NCI-H510A (cell line): Measurements from ENCODE around the gene CD200R1L.

Experiments used
- DNase-seq: peaks from one replicate; lab custom pipeline; 2025; lab: John Stamatoyannopoulos, UW

Gene CD200R1L

DNA sequence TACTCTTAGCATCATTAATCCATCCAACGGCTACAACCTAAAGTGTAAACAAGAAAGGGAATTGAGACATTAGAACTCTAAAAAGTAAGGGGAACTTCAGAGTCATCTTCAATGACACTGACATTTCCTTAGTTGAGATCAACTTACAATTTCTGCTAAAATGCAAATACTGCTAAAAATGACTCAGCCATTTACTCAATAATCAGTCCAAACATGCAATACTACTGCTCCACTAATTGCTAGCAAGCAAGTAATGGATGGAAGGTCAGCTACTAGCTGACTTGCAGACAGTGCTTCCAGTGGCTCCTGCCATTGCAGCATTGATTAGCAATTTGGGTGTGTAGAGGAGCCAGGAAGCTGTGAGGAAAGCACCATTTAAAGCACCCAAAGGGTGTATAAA, 28.4 kb downstream of the CD200R1L start:
- DNase-seq = no peak

DNA sequence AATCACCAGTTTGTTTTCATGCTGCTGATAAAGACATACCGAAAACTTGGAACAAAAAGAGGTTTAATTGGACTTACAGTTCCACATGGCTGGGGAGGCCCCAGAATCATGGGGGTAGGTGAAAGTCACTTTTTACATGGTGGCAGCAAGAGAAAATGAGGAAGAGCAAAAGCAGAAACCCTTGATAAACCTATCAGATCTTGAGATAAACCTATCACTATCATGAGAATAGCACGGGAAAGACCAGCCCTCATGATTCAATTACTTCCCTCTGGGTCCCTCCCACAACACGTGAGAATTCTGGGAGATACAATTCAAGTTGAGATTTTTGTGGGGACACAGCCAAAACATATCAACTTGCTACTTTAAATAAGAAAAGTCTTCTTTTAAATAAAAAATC, 28.9 kb downstream of the CD200R1L start:
- no peak for DNase-seq

- DNase-seq = no peak
Measured at GRCh38 chr3:112817271-112817670, 29.4 kb downstream of the CD200R1L start.

DNA sequence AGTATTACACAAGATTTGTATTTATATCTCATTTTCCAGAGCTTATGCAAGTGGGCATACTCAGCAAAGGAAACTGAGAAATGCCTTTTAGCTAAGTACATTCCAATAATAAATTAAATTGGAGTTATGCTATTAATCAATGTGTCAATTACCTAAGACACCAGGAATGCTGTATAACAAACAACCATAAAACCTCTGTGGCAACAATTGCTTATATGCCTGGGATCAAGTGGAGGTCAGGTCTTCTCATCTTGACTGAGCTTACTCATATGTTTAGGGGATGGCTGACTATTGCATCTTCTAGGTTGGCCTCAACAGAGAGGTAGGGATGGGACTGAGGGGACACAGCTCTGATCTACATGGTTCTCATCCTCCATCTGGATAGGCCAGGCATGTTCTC, 30.7 kb downstream of the CD200R1L start:
- DNase-seq = no peak

GRCh38 chr3:112814266-112814665, 32.4 kb downstream of the CD200R1L start:
- no peak for DNase-seq

- DNase-seq = no peak
Measured at GRCh38 chr3:112813723-112814171, 32.9 kb downstream of the CD200R1L start.

DNA sequence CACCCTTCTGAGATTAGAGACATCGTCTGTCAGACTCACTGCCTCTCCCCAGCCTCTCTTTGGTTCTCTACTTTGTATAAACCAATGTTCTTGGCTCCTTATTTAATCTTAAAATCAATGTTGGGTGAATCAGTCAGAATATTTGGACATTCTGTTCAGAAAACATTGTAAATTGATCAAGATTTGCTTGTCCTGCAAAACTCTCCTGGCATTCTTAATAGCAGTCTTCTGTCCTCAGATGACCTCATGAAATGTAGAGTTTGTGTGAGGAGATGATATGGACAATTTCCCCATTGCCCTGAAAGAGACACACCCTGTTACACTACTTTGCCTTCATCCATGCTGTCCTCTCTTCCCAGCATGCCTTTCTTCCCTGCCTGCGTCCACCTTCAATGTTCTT, 33.6 kb downstream of the CD200R1L start:
- DNase-seq = no peak

DNA sequence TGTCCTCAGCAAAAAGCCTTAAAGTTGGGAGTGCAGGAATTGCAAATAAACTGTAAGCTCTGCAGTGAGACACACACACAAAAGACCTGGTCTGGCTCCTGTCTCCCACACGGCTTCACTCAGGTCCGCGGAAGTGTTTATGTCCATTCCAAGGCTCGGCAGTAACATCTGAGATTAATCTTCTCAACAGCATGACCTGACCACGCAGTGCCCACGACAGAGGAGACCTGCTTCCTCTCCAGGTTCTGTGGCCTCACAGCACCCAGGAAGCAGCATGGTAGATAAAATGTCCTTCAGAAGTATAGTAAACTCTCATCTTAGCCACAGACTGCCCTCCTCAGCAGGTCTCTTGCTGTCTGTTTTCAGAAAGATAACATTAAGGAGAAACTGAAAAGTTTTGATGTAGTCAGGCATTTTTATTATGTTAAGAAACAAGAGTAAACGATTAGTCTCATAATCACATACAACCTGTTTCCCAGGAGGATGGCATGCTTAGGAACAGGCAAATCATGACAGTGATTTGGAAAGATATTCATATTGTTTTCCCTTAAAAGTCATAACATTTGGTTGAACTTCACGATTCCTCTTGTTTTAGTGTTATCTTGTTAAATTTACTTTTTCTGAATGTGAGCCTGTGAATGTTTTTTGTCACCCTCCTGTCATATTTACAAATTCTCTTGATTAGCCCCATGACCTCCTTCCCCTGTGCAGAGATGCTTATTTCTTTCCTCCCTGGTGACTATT, 34.6 kb downstream of the CD200R1L start:
- DNase-seq = no peak

DNA sequence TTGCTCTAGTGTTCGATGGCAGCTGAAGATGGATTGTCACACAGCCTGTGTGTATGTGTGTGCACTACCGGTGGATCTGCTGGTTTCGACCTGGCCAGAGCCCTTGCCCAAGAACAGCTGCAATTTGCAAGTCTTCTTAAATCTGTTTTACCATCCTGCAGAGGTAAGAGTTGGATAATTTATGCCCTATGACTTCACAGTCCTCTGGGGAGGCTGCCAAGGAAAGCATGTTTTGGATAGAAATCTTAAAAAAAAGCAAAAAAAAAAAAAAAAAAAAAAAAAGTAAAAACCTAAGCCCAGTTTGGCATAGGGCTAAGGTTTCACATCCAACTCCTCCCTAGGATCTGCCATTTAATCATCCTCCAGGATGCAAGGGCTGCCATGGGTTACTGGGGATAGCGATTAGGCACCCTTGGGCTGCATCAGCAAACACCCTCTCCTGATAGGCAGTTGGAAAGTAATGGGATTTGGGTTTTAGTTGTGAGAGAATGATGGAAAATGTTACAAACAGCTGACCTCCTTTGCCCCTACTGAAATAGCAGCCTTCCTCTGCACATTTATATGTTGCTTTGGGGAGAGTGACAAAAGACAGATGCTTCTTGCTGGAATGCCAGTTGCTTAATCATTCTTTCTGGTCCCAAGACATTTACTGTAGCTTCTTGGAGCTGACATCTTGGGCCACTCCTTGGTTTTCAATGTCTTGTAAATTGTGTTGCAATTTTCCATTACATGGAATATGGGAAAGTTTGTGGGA, 35.4 kb downstream of the CD200R1L start:
- no peak for DNase-seq

- no peak for DNase-seq
Measured at GRCh38 chr3:112810561-112810960, 36.1 kb downstream of the CD200R1L start.

GRCh38 chr3:112808136-112808535, 38.5 kb downstream of the CD200R1L start:
- DNase-seq = no peak

DNA sequence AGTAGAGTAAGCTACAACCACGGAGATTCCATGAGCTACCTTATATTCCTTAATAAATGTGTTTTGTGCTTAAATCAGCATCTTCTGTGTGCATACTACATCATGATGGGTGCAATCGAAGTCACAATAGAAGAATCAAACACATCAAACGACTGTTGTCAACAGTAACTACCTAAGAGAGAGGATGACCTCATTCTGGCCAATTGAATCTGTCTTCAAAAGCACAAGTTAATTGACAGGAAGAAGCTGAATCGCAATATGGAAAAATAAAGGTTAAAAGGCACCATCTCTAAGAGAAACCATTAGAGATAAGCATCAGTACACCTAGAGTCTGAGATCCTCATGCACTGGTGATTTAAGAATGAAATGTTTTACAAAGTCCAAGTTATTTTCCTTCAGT, 39.0 kb downstream of the CD200R1L start:
- no peak for DNase-seq

GRCh38 chr3:112806903-112807302, 39.8 kb downstream of the CD200R1L start:
- DNase-seq = no peak

DNA sequence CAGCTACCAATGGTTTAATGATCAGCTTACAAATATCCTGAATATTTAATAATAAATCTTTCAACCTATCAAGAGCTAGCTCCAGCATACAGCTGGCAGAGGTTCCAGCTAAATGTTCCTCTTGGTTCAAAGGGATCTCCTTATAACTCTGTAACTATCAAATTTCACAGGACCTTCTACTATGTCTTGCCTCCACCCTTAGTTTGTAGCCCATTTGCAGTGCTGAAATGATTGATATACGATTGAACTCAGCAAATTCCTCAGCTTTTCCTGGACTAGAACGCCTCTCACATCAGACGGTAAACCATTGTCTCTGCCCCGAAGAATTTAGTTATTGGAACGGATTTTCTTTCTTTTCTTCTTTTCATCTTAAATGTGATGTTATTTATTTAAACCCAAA, 41.5 kb downstream of the CD200R1L start:
- DNase-seq = no peak

DNA sequence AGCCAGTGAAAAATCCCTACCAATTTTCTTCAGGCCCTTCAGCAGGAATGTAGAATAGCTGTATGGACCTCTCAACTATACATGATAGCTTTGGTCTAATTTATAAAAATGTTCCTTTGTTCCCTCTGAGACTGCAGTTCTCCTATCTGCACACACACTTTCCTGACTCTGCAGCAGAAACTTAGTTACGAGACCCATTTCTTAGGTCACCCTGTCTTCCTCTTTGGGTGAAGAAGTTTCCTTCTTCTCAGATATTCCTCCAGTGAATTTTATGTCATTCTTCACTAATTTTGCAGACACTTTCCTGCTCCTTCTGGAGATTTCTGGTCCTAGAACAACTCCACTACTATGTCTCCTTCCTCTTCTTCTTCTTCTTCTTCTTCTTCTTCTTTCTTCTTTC, 42.6 kb downstream of the CD200R1L start:
- DNase-seq = no peak

GRCh38 chr3:112803467-112803866, 43.2 kb downstream of the CD200R1L start:
- no peak for DNase-seq

DNA sequence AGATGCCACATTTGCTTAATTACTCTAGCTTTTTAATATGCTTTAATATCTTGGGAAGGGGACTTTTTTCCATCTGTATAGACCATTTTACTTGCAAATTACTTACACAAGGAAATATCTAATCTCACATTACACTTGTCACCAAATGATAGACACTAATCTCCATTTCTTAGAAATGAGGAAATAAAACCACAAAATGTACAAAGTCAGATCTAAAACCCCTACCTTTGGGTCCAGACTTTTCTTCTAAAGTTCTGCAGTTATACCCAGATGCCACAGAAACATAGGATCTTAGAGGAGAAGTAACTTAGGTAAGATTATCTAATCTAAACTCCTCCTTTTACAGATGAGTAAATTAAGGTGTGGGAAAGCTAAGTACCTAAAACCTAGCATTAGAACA, 44.3 kb downstream of the CD200R1L start:
- DNase-seq = no peak

DNA sequence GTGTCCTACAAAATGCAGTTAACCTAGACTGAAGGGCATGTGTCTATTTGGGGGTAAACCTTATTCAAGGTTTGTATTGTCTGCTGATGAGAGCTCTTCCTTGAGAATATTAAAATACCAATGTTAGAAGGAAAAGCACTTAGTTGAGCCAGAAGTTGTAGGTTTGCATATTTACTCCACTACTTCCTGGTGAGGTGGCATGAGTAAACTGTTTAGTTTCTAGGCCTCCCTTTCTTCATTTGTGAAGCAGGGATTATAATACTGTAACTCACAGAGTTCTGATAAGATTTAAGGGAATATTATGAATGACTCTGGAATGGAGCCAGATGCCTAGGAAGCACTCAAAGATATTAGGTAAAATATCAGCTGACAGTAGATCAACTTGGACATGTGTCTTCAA, 46.7 kb downstream of the CD200R1L start:
- DNase-seq = no peak

GRCh38 chr3:112794622-112795172, 52.0 kb downstream of the CD200R1L start:
- no peak for DNase-seq

GRCh38 chr3:112793326-112794081, 53.2 kb downstream of the CD200R1L start:
- DNase-seq = no peak

GRCh38 chr3:112791736-112792135, 54.9 kb downstream of the CD200R1L start:
- no peak for DNase-seq

DNA sequence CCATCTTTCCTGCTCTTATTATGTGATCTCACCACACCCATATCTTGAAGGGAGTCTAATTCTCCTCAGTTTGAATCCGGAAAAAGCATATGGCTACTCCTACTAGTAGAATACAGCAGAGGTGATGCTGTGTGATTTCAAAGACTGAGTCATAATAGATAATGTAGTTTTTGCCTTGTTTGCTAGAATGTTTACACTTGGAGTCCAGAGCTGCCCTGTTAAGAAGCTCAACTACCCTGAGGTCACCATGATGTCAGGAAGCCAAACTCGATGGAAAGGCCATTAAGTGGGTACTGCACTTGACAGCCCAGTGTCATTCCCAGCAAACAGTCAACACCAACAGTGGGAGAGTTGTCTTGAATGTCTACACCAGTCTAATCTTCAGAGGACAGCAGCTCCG, 56.9 kb downstream of the CD200R1L start:
- DNase-seq = no peak
